ENCODE data around the gene TCERG1L. TPM values are rescaled to one million over a fixed set of nuclear protein-coding genes. Genes with fewer than 3 reads are reported as not detected.
"Not testable (repeated sequence)": the region's sequence is repeated elsewhere in the genome, so short reads cannot be mapped to it uniquely, and the experiment has no call there.

TCERG1L gene
- total RNA-seq, 2 donors from 2014 or later, result 4.0 to 4.2 TPM

DNA sequence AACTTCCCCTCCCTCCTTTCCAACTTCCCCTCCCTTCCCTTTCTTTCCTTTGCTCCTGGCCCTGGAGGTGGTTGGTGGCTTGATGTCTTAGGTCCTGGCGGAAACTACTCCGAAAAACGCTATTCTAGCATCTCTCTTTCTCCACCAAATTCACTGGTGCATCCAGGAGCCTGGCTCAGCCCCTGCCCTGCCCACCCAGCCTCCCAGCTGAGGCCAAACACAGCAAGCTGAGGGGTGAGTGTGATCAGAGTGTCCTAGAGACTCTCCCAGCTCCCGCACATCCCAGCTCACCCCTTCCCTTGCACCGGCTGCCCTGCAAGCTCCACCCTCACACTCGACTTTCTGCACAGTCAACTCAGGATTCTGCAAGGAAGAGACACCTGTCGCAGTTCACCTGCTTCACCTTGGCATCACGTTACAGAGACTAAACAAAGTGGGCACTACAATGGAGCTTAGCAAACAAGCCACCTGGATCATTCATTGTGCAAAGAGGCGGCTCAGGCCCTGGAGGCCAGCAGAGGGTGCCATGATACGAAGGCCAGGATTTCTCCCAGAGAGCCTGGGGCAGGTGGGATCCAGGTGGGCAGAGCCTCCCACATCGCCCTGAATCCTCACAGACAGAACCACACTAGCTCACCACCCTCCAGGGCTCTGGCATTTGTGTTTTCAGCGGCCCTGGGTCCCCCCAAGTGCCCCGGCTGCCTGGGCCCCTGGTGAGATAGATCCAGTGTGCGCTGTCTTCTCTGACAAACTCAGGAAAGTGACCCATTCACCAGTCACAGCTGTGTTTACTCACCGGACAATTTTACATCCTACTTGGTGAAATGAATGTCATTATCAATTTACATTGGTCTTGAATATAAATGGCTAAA, 169.6 kb downstream of the TCERG1L start:
- Histone ChIP-seq H3K27me3 (no peaks in the 10 kb centered on the region), H3K27ac (no peak overlapping the region), H3K4me3 (no peak overlapping the region), H3K36me3 (replicated peaks in 1 of 2; ENCODE audit: insufficient read depth in 1 of 2, low read depth in 2 of 2) (no peaks in the 10 kb centered on the region), H3K9me3 (no peaks in the 10 kb centered on the region), H3K4me1 (peaks cover 11% of the 10 kb centered on the region)
- TF ChIP-seq CTCF (IDR thresholded peaks at IDR 0.05), result peak in 1 of 7 experiments; percentile 31
- no peak for TF ChIP-seq POLR2A (IDR thresholded peaks at IDR 0.05)
- intact Hi-C loops (cut with DNase I), result no loop called here
- ATAC-seq, result no peak
- WGBS, 2 donors, result 62 to 68% methylated on average over 11 to 15 of the region's 15 CpGs
- peak in 1 of 4 donors; percentile 51 for DNase-seq

DNA sequence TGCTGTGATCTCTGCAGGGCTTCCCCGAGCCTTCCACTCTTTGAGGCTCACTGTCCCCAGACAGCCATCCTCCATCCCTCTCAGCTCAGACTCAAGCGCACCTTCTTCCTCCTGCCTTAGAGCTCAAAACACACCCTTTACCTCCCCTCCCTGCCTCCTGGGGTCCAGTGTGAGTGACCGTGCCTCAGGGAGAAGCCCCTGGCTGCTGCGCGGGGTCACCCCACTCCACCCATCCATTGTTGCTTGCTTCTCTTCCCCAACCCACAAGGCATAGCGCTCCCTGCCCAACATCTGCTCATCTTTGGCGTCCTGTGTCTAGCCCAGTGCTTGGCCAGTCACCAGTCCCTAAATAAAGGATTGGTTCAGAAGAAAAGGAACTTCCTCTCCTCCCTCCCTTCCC, 170.3 kb downstream of the TCERG1L start:
- no peak for DNase-seq
- 87 to 93% methylated on average over 7 of the region's 7 CpGs for WGBS, 2 donors

GRCh38 chr10:131140606-131141005, 170.9 kb downstream of the TCERG1L start:
- intact Hi-C loops (cut with DNase I), result no loop called here
- DNase-seq, result no peak
- TF ChIP-seq POLR2A (IDR thresholded peaks at IDR 0.05) (no peak), CTCF (IDR thresholded peaks at IDR 0.05) (no peak)

More for the DNA sequence above, 170.3 kb downstream of the TCERG1L start:
- Histone ChIP-seq H3K27me3 (no peaks in the 10 kb centered on the region), H3K4me3 (no peak overlapping the region), H3K4me1 (peaks cover 5% of the 10 kb centered on the region), H3K27ac (no peak overlapping the region), H3K36me3 (replicated peaks in 1 of 2; ENCODE audit: insufficient read depth in 1 of 2, low read depth in 2 of 2) (no peaks in the 10 kb centered on the region), H3K9me3 (no peaks in the 10 kb centered on the region)
- TF ChIP-seq CTCF (IDR thresholded peaks at IDR 0.05), result no peak
- TF ChIP-seq POLR2A (IDR thresholded peaks at IDR 0.05), result no peak
- intact Hi-C loops (cut with DNase I), result no loop called here
- no peak for ATAC-seq

GRCh38 chr10:131137223-131137622, 174.3 kb downstream of the TCERG1L start:
- H3K27me3 ChIP-seq, result no peaks in the 10 kb centered on the region
- ATAC-seq, result no peak
- H3K4me1 ChIP-seq, result peaks cover 5% of the 10 kb centered on the region
- no peak overlapping the region for H3K4me3 ChIP-seq
- no peak overlapping the region for H3K27ac ChIP-seq
- H3K36me3 ChIP-seq (replicated peaks in 1 of 2; ENCODE audit: insufficient read depth in 1 of 2, low read depth in 2 of 2), result no peaks in the 10 kb centered on the region
- 74 to 76% methylated on average over 17 of the region's 17 CpGs for WGBS, 2 donors
- H3K9me3 ChIP-seq, result no peaks in the 10 kb centered on the region
- no peak for DNase-seq
- TF ChIP-seq CTCF (IDR thresholded peaks at IDR 0.05) (no peak), POLR2A (IDR thresholded peaks at IDR 0.05) (no peak)
- intact Hi-C loops (cut with DNase I), result no loop called here

More at GRCh38 chr10:131140606-131141005, 170.9 kb downstream of the TCERG1L start:
- Histone ChIP-seq H3K4me3 (no peak overlapping the region), H3K27ac (no peak overlapping the region), H3K36me3 (replicated peaks in 1 of 2; ENCODE audit: insufficient read depth in 1 of 2, low read depth in 2 of 2) (no peaks in the 10 kb centered on the region), H3K9me3 (no peaks in the 10 kb centered on the region), H3K4me1 (peaks cover 5% of the 10 kb centered on the region), H3K27me3 (no peaks in the 10 kb centered on the region)
- no peak for ATAC-seq
- WGBS, 2 donors, result 77 to 88% methylated on average over 2 to 9 of the region's 9 CpGs

DNA sequence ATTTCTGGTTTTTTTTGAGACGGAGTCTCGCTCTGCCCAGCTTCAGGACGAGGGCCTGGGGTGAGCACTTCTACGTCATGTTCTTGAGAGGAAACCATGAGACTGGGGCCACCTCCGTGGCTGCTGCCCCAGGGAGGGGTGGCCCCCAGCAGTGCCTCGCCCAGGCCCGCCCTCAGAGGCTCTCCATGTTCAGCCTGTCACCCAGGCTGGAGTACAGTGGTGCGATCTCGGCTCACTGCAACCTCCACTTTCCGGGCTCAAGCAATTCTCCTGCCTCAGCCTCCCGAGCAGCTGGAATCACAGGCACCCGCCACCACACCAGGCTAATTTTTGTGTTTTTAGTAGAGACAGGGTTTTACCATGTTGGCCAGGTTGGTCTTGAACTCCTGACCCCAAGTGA, 175.2 kb downstream of the TCERG1L start:
- H3K27me3 ChIP-seq; H3K9me3 ChIP-seq; H3K4me3 ChIP-seq; H3K27ac ChIP-seq; ATAC-seq; DNase-seq; H3K36me3 ChIP-seq (replicated peaks in 1 of 2; ENCODE audit: insufficient read depth in 1 of 2, low read depth in 2 of 2); intact Hi-C loops (cut with DNase I); H3K4me1 ChIP-seq: not testable (repeated sequence)
- WGBS, 2 donors, result 90% methylated on average over 5 to 12 of the region's 12 CpGs

All from body of pancreas (tissue), 4 donors.